GM19240 (cell line): ENCODE results near the gene ARHGAP27.

Source experiments
- DNase-seq: peaks from one replicate; pipeline ENCODE4 v3.0.0; 2011; ENCODE audit warnings: low spot score; ENCODE audit not compliant: insufficient read length

ARHGAP27 gene

DNA sequence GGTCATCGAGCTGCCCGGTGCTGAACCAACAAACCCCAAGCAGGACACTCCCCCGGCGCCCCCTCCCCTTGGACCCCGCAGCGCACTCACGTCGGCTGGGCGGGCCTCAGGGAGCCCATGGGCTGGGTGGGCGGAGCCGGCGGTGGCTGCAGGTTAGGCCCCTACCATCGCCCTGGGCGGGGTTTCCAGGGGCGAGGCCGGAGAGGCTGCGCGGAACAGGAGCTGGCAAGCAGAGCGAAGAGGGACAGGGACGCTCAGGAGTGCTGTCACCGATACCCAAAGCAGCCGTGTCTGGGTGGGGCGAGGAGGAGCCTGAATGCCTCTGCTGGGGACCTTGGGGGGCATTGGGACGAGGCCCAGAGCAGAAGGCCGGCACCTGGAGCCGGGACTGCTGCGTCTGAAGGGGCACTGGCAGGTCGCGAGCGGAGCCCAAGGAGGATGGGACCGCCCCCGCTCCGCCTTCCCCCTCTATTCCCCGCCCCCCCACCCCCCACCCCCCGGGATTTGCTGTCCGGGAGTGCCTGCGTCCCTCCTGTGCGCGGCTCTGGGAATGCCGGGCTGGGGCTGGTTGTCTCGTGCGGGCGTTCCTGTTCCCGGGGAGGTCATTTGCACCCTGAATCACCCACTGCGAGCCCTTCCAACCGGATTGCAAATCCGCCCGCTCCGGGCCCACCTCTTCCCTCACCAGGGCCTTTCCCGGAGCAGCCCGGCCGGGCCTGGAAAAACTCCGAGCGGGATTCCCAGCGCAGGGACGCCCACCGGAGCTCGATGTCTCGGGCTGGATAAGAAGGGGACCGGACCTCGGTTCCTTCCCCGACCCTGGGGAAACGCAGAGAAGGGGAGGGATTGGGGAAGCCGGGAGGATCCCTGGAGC lies 902 bp downstream of the ARHGAP27 start:
- peak; percentile 91 for DNase-seq

DNA sequence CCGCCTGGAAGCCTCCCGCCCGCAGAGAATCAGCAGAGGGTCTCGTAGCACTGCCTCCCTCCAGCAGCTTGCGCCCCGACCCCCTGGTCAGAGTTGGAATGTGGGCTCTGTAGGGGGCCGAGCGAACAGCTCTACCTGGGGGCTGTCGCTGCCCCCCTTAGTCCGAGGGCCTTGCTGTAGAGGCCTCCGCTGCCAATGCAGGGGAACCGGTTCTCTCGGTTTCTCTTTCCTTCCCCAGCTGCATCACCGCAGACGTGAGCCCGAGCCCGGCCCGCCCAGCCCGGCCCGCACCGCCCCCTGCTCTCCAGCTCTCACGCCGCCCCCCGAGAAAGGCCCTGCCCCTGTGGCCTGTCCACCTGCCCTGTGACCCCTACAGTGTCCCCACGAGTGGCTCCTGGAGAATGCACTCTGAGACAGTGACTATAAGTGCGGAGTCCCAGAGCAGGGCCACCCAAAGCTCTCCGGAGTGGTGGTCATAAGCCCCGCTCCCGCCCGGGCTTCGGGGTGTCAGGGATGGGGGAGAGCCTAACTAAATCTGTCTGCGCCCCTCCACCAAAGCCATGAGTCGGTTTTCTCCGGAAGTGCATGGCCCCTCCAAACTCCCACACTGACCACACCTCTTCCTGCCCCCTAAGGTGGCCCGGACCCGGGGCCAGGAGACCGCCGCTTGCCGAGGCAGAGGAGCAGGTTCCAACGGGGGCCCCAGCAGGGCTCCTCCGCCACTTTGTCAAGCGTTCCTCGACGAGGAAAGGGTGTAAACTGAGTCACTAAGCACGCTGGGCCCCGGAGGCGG lies 1.7 kb downstream of the ARHGAP27 start:
- peak; percentile 90 for DNase-seq

DNA sequence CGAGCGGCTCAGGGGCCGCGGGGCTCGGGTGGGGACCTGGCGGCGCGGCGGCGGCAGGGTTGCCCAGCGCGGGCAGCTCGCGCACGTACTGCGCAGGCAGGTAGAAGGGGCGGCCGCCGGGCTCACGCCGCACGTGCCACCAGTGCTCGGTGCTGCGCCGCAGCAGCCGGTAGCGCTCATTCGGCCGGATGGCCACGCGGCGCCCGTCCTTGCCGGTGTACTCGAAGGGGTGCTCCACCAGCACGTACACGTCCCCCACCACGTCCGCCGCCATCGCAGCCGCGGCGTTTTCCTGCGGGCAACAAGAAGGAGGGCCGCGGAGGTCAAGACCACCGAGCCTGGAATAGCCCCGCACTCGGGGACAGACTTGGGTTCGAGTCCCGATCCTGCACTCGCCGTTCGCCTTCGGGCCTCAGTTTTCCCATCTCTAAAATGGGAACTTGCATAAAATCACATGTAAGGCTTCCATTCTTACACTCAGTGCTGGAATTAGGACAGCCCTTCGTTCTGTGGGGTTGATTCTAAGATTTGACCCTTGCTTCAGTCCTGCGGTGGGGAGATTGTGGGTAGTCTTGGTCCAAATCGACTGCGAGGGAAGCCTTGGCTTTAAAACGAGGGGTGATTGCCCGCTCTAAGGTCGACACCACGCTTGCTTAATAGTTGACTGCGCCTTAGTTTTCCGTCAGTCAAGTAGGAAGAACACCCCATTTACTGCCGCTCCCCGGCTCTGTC lies 2.5 kb downstream of the ARHGAP27 start:
- no peak for DNase-seq

DNA sequence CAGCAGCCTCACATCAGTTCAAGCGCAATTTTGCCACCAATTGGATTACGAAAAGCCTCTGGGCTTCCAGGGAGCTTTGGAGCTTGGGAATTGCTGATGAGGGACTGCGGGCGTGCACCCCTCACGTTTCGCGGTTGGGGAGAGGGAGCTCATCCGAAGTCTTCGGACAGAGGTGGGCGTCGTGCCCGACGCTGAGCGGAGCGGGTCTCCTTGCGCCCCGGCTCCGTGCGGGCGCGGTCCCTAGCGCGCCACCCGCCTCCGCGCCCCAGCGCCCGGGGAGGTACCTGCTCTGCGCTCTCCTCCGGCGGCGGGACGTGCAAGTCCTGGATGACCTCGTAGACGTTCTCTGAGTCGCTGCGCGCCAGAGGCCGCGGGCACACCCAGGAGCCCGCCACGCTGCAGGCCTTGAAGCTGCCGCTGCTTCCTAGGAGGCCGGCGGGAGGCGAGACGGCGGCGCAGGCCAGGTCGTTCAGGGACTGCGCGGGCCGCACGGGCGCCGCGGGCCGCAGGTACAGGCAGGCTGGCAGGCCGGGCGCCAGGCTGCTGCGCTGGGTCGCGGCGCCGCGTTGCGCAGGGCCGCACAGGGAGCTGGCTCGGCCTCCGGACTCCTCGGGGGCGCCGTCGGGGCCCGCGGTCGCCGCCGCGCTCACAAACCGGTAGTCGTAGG lies 3.2 kb downstream of the ARHGAP27 start:
- DNase-seq, result no peak

DNA sequence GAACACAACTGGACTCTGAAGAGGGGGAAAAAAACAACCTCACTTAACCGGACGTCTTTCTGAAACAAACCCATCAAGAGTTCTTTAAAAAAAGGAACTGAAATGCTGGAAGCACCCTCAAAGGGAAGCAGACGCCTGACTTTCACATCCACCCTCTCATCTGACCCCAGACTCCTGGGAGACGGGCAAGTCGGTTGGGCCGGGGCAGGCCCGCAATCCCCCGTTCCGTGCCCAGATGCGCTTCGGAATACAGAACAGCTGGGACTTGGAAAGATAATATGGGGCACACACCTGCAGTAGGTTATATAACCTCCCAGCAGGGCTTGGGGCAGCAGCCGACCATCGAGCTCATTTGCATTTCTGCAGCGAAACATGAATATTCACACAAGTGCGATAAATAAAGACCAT lies 3.7 kb downstream of the ARHGAP27 start:
- no peak for DNase-seq

DNA sequence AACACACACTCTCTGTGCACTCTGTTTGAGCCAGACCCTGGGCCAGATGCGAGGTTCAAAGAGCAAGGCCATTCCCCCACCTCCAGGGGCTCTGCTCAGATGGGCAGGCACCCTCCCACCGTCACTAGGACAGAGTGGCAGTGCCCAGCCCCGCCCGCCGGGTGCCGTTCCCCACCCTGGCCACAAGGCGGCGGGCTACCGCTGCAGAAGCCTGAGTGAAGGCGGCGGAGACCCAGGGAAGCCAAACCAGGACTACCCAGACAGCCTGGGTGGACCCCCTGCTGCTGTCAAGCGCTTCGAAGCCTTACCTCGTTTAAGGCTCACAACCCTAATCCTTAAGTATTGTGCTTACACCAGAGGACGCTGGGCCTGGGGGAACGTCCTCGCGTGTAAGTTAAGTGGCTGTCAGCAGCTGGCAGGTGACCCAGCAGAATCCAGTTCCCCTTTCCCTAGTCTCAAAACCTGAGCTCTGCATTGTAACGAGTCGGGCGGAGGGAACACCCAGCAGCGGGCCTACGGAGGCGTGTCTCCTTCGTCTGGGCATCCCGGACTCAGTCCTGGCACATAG lies 4.5 kb downstream of the ARHGAP27 start:
- DNase-seq, result peak; percentile 83

DNA sequence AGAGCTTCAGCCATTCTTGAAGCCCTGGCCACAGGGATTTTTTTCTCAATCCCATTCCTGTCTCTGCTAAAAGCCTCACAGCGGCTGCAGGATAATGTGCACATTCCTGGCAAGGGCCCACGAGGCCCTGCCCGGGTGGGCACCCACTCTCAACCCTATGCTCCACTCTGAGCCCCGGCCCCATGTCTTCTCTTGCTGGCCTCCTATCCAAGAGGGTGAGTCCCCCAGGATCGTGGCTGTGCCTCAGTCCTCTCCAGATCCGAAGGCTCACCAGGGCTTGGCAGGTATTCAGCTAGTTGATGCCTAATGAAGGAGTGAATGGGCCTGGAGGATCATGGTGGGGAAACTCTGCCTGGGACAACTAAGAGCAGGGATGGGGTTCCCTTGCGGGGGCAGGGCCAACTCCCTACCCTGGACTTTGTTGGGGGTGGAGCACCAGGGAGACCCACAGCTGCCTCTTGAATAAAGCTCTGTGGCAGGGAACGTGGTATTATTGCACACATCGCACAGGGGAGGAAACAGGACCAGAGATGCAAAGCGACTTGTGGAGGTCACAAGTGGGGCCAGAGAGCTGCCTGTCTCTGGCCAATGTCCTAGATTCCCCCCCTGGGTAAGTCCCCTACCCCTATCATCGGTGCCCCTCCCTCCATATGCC lies 5.4 kb downstream of the ARHGAP27 start:
- no peak for DNase-seq

DNA sequence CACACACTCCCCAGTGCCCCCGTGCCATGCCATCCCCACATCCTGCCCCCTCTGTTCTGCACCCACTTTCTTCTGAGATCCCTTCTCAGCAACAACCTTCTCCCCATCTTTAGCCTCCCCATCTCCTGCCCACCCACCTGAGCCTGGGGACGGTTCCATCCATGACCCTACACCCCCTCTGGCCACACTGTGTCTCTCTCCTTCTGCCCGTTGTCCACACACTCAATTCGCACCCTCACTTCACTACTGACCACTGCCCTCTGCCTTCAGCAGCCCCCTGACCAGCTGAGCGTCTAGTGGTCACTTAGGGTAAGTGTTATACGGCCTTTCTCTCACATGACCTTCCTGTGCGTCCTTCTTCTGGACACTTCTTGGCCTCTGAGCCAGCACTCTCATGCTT lies 6.1 kb downstream of the ARHGAP27 start:
- DNase-seq, result no peak

DNA sequence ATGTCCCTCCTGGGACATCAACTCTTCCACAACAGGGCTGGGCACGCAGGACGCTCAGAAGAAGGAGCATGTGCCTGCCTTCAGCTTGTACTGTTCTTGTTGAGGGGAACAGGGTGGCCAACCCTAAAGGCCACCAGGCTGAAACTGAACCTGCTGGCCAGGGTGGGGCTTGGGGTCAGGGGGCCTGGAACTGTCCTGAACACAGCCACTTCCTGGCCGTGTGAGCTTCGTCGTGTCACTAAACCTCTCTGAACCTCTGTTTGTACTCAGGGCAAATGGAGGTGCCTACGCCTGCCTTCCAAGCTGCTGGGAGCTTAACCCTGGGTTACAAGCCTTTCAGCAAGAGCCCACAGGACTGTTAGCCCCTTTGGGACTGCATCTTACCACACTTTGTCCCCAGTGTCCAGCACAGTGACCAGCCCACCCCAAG lies 6.7 kb downstream of the ARHGAP27 start:
- DNase-seq, result no peak

DNA sequence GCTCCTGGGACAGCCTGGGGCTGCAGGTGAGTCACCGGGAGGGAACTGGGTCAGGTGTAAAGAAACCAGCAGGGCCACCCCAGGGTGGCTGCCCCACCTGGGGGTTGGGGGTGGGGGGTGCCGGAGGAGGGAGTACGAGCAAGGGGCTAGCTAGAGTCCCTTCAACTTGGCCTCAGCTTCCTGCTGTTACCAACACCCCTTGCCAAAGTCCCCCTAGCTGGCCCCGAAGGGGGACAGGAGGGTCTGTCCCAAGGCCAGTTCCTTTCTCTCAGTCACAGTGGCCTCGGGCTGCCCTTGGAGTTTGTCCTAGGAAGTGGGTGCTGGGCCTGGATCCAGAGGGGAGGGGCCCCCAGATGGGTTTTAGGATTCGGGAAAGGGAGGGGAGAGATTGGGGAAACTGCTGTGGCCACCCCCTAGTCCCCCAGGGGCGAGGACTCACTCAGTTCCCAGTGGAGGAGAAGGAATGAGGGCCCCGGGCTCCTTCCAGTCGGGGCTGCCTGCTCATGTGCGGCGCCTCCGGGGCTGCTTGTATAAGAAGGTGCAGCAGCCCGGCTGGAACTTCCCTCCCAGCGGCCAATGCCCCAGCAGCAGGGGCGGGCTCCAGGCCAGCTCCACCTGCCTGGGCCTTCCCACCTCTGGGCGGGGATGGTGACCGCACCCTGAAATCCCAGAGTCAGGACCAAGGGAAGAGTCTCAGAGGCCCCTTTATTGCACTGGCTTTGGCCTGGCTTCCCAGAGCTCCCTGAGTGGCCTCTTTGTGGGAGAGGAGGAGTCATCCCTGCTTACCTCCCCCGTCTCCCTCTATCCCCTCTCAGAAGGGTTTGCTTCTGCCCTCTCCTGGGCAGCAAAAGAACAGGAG lies 7.3 kb downstream of the ARHGAP27 start:
- DNase-seq, result no peak

DNA sequence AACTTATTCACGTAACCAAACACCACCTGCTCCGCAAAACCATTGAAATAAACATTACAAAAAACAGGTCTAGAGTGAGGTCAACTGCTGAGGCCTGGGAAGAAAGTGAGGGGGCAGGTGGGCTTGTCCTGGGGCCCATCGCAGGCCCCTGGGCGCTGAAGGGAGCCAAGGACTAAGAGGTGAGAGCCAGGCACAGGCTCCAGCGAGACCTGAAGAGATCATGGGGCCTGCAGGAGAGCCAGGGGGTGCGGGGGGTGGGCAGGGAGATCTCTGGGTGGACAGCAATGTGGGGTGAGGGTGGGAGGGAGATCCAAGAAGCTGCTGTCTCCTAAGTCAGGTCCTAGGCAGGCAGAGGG lies 7.9 kb downstream of the ARHGAP27 start:
- DNase-seq, result no peak

DNA sequence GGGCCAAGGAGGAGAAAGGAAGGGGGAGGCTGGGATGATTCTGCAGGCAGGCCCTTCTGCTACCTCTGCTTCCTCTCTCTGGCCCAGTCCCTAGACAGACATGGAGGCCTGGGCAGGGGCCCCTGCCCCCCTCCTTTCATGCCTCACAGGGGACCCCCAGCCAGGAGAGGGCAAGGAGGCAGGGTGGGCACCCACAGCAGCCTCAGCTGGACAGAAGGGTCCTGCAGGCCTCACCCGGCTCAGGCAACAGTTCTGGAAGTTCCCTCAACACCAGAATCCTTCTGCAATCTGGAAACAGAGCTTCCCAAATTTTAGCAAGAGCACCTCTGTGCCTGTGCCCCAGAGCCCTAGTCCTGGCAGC lies 8.7 kb downstream of the ARHGAP27 start:
- no peak for DNase-seq

DNA sequence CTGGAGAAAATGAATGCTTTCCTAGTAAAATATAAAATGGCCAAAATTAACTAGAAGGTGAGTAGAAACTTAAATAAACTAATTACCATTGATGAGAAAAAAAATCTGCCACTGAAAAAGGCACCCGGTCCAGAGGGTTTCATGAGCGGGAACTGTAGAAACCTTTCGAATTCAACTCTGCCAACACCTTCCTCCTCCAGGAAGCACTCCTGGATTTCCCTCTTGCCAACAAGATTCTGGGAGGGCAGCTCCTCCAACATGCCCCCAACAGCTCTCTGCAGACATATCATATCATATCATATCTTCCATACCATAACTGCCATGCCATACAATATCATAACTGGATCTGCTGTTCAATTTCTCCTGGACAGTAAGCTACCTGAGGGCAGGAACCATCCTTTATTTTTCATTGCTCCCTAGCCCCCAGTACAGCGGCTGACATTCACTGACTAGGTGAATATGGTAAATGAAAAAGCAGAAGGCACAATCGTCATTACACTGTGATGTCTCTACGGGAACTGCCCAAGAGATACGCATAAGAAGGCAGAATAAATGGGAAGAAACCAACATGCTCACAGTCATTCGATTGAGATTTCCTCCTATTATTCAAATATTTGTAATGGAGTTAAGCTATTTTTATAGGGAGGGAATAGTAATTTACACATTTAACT lies 9.2 kb downstream of the ARHGAP27 start:
- no peak for DNase-seq

DNA sequence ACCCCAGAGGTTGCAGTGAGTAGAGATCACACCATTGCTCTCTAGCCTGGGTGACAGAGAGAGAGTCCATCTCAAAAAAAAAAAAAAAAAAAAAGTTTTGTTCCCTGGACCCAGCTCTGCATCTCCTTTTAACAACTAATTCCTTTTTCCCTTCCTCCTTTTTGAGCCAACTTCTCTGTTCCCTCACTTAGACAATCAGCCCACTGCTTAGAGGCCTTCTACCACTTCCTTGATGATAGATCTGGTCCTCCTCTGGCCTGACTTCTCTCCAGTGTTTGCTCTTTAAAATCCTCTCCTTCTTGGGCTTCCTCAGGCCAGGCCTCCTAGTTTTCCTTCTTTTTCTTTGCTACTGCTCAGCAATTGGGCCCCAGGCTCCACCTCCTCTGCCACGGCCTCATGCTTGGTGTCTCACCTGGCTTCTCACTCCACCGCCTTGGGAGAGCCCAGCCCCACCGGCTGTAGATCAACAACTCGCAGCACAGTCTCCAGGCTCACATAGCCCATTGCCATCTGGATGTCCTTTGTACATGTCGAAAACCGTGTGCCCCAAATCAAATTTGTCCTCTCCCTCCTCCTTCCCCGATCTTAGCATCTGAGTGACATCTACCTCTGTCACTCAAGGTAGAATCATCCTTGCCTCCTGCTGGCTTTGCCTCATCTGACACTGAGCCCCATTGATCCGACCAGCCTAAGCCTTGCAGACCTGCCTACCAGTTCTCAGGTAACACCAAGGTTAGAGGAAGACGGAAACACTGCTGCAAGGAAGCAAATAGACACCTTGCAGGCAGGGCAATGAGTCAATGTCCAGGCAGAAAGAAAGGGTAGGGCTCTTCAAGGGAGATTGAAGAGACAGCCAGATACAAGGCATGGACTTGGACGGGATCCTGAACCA lies 17.4 kb downstream of the ARHGAP27 start:
- DNase-seq, result no peak

DNA sequence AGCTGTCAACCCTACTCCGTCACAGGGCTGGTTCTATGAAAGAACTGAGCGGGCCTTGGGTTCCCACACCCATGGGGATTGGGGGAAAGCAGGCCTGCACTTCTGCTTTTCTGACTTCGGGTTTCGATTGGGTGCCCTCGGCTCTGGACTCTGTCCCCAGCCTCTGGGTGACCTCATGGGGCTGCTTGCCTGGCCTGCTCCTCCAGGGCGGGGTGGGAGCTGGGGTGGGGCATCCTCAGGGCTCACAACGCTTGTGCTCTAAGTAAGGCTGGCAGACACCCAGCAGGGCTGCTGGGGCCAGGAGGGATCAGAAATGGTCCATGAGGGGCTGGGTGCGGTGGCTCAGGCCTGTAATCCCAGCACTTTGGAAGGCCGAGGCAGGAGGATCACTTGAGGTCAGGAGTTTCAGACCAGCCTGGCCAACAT lies 19.2 kb downstream of the ARHGAP27 start:
- no peak for DNase-seq

DNA sequence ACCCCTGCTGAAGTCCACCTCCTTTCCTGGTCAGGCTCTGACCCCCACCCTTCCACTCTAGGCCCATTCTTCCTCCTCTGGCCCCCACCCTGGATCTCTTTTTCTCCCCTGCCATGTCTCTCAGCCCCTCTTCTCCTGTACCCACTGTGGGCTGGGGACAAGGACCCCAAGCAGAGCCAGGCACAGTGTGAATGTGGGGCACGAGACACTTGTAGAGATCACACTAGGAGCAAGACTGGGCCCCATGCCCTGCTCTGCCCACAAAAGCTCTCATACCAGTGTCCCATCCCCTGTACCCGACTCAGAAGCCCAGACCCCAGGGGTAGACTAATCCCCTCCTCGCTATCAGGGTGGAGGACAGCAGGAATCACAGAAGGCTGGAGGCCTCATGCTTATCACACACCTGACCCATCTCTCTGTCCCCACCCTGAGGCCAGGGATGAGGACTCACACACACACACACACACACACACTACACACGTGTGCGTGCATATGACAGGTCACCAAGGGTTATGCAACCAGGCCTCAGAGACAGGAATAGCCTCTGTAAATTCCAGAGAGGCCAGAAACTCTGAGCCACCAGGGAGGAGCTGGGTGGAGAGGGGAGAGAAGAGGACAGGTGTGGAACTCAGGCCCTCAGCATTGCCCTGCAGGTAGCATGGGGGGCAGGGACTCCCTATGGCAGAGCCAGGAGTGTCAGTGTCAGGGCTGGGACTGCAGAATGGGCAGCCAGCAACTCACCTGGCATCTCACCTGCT lies 21.1 kb downstream of the ARHGAP27 start:
- no peak for DNase-seq
